ENCODE measurements around the gene CACTIN. TPM values are rescaled to one million over a fixed set of nuclear protein-coding genes. Genes with fewer than 3 reads are reported as not detected.
"Not testable (repeated sequence)": the region's sequence is repeated elsewhere in the genome, so short reads cannot be mapped to it uniquely, and the experiment has no call there.

The CACTIN gene
- total RNA-seq, 1 experiment from 2014 or later: 10.5 TPM

GRCh38 chr19:3648037-3648905 is 21.7 kb upstream of the CACTIN start:
- no peak for DNase-seq (ENCODE audit: extremely low read depth, low read depth)

GRCh38 chr19:3647102-3647501 is 20.5 kb upstream of the CACTIN start:
- DNase-seq (ENCODE audit: extremely low read depth, low read depth): not testable (repeated sequence)

GRCh38 chr19:3646336-3647092 is 19.9 kb upstream of the CACTIN start:
- no peak for DNase-seq (ENCODE audit: extremely low read depth, low read depth)

- DNase-seq (ENCODE audit: extremely low read depth, low read depth): no peak
These were observed 19.1 kb upstream of the CACTIN start for GRCh38 chr19:3645726-3646125.

GRCh38 chr19:3645067-3645396 is 18.4 kb upstream of the CACTIN start:
- no peak for DNase-seq (ENCODE audit: extremely low read depth, low read depth)

GRCh38 chr19:3644351-3645066 is 17.9 kb upstream of the CACTIN start:
- DNase-seq (ENCODE audit: extremely low read depth, low read depth): no peak

- no peak for DNase-seq (ENCODE audit: extremely low read depth, low read depth)
These were observed 17.2 kb upstream of the CACTIN start for GRCh38 chr19:3643674-3644313.

- DNase-seq (ENCODE audit: extremely low read depth, low read depth): no peak
These were observed 16.5 kb upstream of the CACTIN start for GRCh38 chr19:3642987-3643673.

- no peak for DNase-seq (ENCODE audit: extremely low read depth, low read depth)
These were observed 15.7 kb upstream of the CACTIN start for GRCh38 chr19:3642296-3642695.

GRCh38 chr19:3641515-3642269 is 15.1 kb upstream of the CACTIN start:
- DNase-seq (ENCODE audit: extremely low read depth, low read depth): no peak

GRCh38 chr19:3639479-3639878 is 12.9 kb upstream of the CACTIN start:
- DNase-seq (ENCODE audit: extremely low read depth, low read depth): no peak

GRCh38 chr19:3638208-3639193 is 11.9 kb upstream of the CACTIN start:
- DNase-seq (ENCODE audit: extremely low read depth, low read depth): no peak

- DNase-seq (ENCODE audit: extremely low read depth, low read depth): no peak
These were observed 11.0 kb upstream of the CACTIN start for GRCh38 chr19:3637621-3638020.

- DNase-seq (ENCODE audit: extremely low read depth, low read depth): no peak
These were observed 10.4 kb upstream of the CACTIN start for GRCh38 chr19:3636962-3637361.

- DNase-seq (ENCODE audit: extremely low read depth, low read depth): no peak
These were observed 9.9 kb upstream of the CACTIN start for GRCh38 chr19:3636506-3636905.

GRCh38 chr19:3634496-3635045 is 8.0 kb upstream of the CACTIN start:
- no peak for DNase-seq (ENCODE audit: extremely low read depth, low read depth)

GRCh38 chr19:3633559-3633988 is 7.0 kb upstream of the CACTIN start:
- no peak for DNase-seq (ENCODE audit: extremely low read depth, low read depth)
